ENCODE measurements around the gene RAMACL.
"Not testable (repeated sequence)": the region's sequence is repeated elsewhere in the genome, so short reads cannot be mapped to it uniquely, and the experiment has no call there.

The RAMACL gene

GRCh38 chr6:166586424-166587156, at the start of gene RAMACL:
Gene RAMACL (minus strand): TSS chr6:166586678. CDS start chr6:166586477, 201 bp downstream.
- peak; percentile 49 for DNase-seq (ENCODE audit: low spot score)

GRCh38 chr6:166635013-166635970, 48.8 kb upstream of the RAMACL start:
- DNase-seq (ENCODE audit: low spot score): no peak

DNA sequence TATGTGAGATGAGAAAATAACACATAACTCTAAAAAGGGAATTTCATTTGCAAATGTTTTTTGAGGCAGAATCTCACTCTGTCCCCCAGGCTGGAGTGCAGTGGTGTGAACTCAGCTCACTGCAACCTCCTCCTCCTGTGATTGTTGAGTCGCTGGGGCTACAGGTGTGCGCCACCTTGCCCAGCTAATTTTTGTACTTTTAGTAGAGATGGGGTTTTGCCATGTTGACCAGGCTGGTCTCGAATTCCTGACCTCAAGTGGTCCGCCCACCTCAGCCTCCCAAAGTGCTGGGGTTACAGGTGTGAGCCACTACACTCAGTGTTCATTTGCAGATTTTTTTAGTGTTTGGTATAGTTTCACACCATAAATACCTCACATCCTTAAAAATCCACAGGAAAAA, 48.1 kb upstream of the RAMACL start:
- not testable (repeated sequence) for DNase-seq (ENCODE audit: low spot score)

DNA sequence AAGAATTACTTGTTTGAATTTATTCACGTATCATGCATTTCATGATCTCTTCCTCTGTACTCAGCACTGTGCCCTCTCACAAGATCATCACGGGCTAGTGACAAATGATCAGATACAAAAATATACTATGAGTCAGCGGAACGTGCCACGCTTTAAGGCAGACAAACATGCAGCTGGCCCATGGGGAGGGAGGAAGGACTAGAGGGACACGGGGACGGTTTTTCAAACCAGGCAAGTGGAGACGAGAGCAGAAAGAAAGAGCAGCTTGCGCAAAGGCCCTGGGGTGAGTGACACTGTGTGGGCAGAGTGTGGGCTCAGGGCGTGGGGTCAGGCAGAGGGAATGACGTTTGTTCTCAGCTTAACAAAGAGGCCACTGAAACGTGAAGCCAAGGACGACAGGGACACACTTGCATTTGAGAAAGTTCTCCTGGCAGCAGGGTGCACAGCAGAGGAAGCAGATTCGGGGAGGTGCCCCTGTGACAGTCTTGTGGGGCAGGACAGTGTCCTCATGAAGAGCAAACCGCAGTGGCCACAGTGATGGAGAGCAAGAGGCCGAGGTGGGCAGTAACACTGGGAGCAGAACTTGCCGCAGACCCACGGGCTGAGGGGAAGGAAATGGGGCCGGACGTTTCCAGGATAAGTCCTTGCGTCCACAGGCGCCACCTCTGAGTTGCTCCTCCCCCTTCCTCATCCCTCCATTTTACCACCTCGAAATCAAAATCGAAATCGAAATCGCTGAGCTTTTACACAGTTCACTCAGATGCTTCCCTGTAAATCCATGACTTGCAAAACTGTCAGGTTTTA, 47.5 kb upstream of the RAMACL start:
- no peak for DNase-seq (ENCODE audit: low spot score)

GRCh38 chr6:166632731-166633130, 46.3 kb upstream of the RAMACL start:
- DNase-seq (ENCODE audit: low spot score): no peak

DNA sequence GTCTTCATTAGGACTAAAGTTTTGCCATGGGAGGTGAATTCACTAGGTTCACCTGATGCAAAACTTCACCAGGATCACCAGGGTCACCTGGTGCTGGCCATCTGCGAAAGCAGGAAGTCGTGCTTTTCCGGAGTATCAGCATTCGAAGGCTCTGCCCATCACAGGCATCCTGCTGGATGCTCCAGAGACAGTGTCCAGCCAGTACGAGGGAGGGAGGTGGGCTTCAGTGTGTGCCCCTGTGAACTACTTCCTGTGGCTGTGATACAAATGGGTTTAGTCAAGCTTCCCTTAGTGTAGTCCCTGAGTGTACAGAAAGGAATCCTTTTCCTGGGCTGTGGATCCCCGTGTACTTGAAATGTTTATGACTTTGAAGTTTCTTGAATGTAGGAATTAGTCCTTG, 44.0 kb upstream of the RAMACL start:
- no peak for DNase-seq (ENCODE audit: low spot score)

DNA sequence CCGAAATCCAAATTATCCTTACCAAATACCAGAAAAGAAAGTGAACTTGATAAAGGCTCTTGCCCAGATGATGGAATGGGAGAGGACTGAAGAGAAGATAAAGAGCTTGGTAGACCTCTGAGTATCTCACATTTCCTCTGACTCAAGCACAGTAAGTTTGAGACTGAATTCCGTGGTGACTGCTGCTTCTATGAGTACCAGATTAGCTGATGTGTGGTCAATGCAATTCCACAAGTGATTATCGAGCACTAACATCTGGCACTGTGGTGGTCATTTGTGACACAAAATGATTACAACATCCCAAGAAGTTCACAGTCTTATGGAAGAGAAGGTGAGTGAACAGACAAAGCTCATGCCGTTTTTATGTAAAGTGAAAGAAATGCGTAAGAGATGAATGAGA, 43.1 kb upstream of the RAMACL start:
- DNase-seq (ENCODE audit: low spot score): no peak

GRCh38 chr6:166627875-166628801, 41.7 kb upstream of the RAMACL start:
- peak; percentile 52 for DNase-seq (ENCODE audit: low spot score)

GRCh38 chr6:166627033-166627874, 40.8 kb upstream of the RAMACL start, which contains the start of gene RPS6KA2:
Gene RPS6KA2 (minus strand): TSS chr6:166627251. CDS start chr6:166627019, 232 bp downstream.
- peak; percentile 100 for DNase-seq (ENCODE audit: low spot score)

DNA sequence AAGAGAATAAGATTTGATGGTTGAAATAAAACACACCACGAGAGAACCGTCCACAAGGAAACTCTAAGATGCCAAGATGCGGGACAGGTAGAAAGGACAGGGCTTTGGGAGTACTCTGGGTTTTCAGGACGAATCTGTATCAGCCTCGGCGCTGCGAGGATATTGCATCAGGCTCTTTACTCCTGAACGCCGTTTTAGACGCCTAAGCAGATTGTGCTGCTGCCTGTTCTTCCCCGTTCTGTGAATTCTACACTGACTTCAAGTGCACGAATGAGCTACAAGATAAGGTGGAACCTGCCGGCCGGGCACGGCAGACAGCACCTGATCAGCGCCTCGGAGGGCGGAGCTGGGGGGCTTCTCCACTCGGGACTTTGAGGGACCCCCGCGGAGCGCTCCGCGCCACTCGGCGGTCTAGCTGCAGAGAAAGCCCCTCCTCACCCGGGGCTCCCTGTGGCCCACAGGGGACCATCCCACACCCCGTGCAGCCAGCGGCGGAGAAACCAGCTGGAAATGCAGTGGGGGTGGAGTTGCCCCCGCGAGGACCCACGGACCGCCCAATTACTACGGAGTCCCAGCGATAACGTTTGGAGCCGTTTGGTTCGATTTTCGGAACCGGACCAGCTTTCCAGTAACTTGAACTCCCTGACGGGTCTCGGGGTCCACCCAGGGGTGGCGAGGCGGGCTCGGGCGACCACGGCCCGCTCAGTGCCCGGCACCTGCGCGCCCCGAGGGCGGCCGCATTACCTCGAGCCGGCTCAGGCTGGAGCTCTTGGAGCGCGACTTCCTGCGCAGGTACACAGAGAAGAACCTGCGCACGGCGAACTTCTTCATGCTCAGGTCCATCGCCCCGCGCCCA, 39.9 kb upstream of the RAMACL start:
- DNase-seq (ENCODE audit: low spot score): peak; percentile 12

- DNase-seq (ENCODE audit: low spot score): no peak
Measured at GRCh38 chr6:166625356-166625755, 38.9 kb upstream of the RAMACL start.

- no peak for DNase-seq (ENCODE audit: low spot score)
Measured at GRCh38 chr6:166624275-166624674, 37.8 kb upstream of the RAMACL start.

- DNase-seq (ENCODE audit: low spot score): no peak
Measured at GRCh38 chr6:166623318-166623717, 36.8 kb upstream of the RAMACL start.

- DNase-seq (ENCODE audit: low spot score): no peak
Measured at GRCh38 chr6:166621114-166621540, 34.6 kb upstream of the RAMACL start.

GRCh38 chr6:166620478-166621113, 34.1 kb upstream of the RAMACL start:
- DNase-seq (ENCODE audit: low spot score): no peak

GRCh38 chr6:166619912-166620311, 33.4 kb upstream of the RAMACL start:
- no peak for DNase-seq (ENCODE audit: low spot score)

DNA sequence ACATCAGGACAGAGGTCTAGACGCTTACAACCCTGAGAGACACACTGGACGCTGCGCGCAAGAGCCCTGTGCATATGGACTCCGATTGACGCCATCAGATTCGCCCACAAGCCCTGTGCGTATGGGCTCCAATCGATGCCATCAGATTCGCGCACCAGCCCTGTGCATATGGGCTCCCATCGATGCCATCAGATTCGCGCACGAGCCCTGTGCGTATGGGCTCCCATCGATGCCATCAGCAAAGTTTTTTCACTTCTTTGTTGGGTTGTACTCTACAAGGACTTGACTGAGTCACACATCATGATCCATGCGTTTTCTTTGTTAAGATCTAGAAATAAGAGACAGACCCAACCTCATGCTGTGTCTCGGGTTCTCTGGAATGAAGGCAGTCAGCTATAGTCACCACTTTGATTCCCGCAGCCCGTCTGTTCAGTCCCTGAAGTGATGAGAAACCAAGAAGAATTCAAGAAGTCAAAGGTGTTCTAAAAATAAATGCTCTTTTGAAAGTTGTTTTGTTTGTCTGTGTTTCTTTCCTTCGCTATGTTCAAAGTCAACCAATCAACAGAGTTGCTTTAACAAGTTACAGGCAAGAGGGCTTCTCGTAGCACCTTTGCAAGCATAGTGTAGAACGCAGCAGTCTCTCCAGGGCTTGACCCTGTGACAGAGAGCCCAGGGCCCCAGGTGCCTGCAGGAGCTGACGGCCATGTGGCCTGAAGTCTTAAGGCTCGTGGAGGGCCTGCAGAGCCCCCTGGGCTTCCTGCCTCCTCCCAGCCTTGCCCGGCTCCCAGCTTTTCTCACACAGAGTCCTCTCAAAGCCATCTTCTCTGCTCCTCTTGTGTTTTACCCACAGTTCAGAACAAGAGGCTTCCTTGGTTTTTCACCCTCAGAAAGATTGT, 32.6 kb upstream of the RAMACL start:
- no peak for DNase-seq (ENCODE audit: low spot score)
